Activated CD8-positive, alpha-beta T cell treated with anti-CD3 and anti-CD28 coated beads for 36 hours (primary cell): ENCODE measurements around the gene DEPP1. TPM values are rescaled to one million over a fixed set of nuclear protein-coding genes. Genes with fewer than 3 reads are reported as not detected.

Source experiments
- ATAC-seq: fragments of 200-7000 bp; cut with Tn5 transposase; one replicate; pipeline ENCODE4 v1.10.0; 2021; ENCODE audit warnings: mild to moderate bottlenecking, moderate library complexity
- CTCF ChIA-PET: fragments of 350-600 bp; sonication (Branson Sonifier 250); formaldehyde crosslinking; loops from one replicate; lab custom pipeline; 2021; ENCODE audit warnings: antibody characterized with exemption; lab: Charles Lee
- POLR2A ChIA-PET: fragments of 350-600 bp; sonication (Branson Sonifier 250); formaldehyde crosslinking; loops from one replicate; lab custom pipeline; 2021; ENCODE audit warnings: antibody characterized with exemption; lab: Charles Lee
- DNase-seq: peaks from one replicate; pipeline ENCODE4 v3.0.0-alpha.2; 2020
- H3K27ac Mint-ChIP-seq: one replicate; pipeline ENCODE4 v1.8.0; 2021; ENCODE audit warnings: mild to moderate bottlenecking, mixed read lengths
- H3K27me3 Mint-ChIP-seq: one replicate; pipeline ENCODE4 v1.8.0; 2021; ENCODE audit warnings: mixed read lengths
- H3K36me3 Mint-ChIP-seq: one replicate; pipeline ENCODE4 v1.8.0; 2021; ENCODE audit warnings: low read depth, mixed read lengths
- H3K4me1 Mint-ChIP-seq: one replicate; pipeline ENCODE4 v1.8.0; 2021; ENCODE audit warnings: low read depth, mixed read lengths
- H3K4me3 Mint-ChIP-seq: one replicate; pipeline ENCODE4 v1.8.0; 2021; ENCODE audit warnings: mild to moderate bottlenecking, moderate library complexity, mixed read lengths
- H3K9me3 Mint-ChIP-seq: one replicate; pipeline ENCODE4 v1.8.0; 2021; ENCODE audit warnings: mixed read lengths
- intact Hi-C: fragments of 100-400 bp; cut with micrococcal nuclease; formaldehyde crosslinking; loops from one replicate; pipeline ENCODE4 v1.10.0; 2022
- total RNA-seq, 2 experiments: library from RNA; stranded (reverse); gene quantifications; one replicate each; pipeline ENCODE4 v1.2.3, GENCODE V29; 2021
- TF ChIP-seq, protein P1 (sequence below): fragments of 200-600 bp; IDR thresholded peaks from one replicate; pipeline ENCODE4 v1.8.0; 2022; ENCODE audit warnings: antibody characterized with exemption, mild to moderate bottlenecking

Gene DEPP1
- total RNA-seq, 2 experiments from 2014 or later: 0.16 to 0.27 TPM

- H3K27ac Mint-ChIP-seq: no peak overlapping the region
- no peaks in the 10 kb centered on the region for H3K36me3 Mint-ChIP-seq
- no peak for DNase-seq
- ChIA-PET CTCF (interaction anchor here (1.2 to 4.3 kb wide), 3 partner anchors 12 to 30 kb away, joined by 3 to 22 read pairs (median 4); no protein-coding TSS in a partner anchor), POLR2A (interaction anchor here (1.0 kb wide), 1 partner anchor 38 kb away, joined by 4 read pairs; no protein-coding TSS in a partner anchor)
- H3K27me3 Mint-ChIP-seq: no peaks in the 10 kb centered on the region
- TF ChIP-seq, protein P1, sequence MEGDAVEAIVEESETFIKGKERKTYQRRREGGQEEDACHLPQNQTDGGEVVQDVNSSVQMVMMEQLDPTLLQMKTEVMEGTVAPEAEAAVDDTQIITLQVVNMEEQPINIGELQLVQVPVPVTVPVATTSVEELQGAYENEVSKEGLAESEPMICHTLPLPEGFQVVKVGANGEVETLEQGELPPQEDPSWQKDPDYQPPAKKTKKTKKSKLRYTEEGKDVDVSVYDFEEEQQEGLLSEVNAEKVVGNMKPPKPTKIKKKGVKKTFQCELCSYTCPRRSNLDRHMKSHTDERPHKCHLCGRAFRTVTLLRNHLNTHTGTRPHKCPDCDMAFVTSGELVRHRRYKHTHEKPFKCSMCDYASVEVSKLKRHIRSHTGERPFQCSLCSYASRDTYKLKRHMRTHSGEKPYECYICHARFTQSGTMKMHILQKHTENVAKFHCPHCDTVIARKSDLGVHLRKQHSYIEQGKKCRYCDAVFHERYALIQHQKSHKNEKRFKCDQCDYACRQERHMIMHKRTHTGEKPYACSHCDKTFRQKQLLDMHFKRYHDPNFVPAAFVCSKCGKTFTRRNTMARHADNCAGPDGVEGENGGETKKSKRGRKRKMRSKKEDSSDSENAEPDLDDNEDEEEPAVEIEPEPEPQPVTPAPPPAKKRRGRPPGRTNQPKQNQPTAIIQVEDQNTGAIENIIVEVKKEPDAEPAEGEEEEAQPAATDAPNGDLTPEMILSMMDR: no peak
- H3K4me1 Mint-ChIP-seq: peaks cover 25% of the 10 kb centered on the region
- no peak for ATAC-seq
- intact Hi-C loops: no loop called here
- no peak overlapping the region for H3K4me3 Mint-ChIP-seq
- no peaks in the 10 kb centered on the region for H3K9me3 Mint-ChIP-seq
Measured at GRCh38 chr10:44961931-44962750, 16.5 kb downstream of the DEPP1 start.

DNA sequence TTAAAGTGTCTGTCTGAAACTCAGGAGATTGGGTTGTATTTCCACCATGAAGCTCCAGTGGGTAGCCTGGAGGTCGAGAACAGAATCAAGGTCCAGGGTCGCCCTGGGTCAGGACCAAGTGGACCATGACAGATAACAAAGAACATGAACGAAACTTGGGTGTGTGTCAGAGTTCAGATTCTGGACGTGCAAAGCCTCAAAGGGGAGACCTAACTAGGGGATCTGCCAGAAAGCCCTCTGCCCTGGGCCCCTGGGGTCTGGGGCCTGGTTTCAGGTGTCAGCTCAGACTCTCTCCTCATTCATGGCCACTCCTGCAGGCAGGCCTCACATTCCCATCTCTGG lies 17.4 kb downstream of the DEPP1 start:
- H3K27me3 Mint-ChIP-seq: no peaks in the 10 kb centered on the region
- no peaks in the 10 kb centered on the region for H3K9me3 Mint-ChIP-seq
- DNase-seq (no peak), ATAC-seq (no peak)
- intact Hi-C loops: no loop called here
- H3K36me3 Mint-ChIP-seq: peaks cover 7% of the 10 kb centered on the region
- H3K4me1 Mint-ChIP-seq: peaks cover 21% of the 10 kb centered on the region
- CTCF ChIA-PET: interaction anchor here (1.2 to 4.3 kb wide), 2 partner anchors 11 to 29 kb away, joined by 3 to 22 read pairs; no protein-coding TSS in a partner anchor
- POLR2A ChIA-PET: no interaction called here
- H3K4me3 Mint-ChIP-seq: no peak overlapping the region
- H3K27ac Mint-ChIP-seq: no peak overlapping the region
- TF ChIP-seq, protein P1: no peak

DNA sequence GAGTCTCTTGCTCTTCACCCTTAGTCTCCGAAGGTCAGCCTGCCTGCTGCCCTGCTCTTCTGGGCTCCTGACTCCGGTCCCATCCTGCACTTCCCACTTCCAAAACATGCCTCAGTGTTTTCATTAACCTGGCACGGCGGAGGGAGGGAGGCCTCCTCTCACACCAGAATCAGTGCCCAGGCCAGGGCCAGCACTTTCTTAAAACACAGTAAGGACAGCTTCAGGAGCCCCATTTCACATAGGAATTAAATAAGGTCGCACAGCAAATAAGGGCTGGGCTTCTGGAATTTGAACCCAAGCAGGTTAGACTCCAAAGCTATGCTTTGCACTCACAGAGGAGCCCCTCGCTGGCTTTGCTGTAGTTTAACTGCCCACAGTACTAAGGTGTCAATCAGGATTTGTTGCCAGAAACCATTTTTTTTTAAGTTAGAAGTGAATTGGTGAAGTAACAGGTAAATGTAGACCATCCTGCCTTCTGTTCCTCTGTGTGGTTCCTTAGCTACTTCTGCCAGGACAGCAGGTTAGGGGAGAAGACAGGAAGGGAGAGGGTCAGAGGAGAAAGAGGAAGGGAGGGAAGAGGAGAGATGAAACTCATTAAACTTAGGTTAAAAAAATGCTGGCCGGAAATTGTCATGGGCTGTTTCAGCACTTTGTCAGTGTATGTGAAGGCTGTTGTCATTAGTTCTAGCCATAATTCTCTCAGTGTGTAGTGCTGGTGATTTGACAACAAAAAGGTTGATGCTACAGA lies 18.0 kb downstream of the DEPP1 start:
- H3K4me3 Mint-ChIP-seq: peak overlapping the region; percentile 81
- H3K4me1 Mint-ChIP-seq: peaks cover 15% of the 10 kb centered on the region
- no peak overlapping the region for H3K27ac Mint-ChIP-seq
- POLR2A ChIA-PET: no interaction called here
- peaks cover 8% of the 10 kb centered on the region for H3K36me3 Mint-ChIP-seq
- H3K9me3 Mint-ChIP-seq: no peaks in the 10 kb centered on the region
- CTCF ChIA-PET: interaction anchor here (1.2 to 4.3 kb wide), 2 partner anchors 11 to 28 kb away, joined by 3 to 22 read pairs; no protein-coding TSS in a partner anchor
- no peaks in the 10 kb centered on the region for H3K27me3 Mint-ChIP-seq
- TF ChIP-seq, protein P1: no peak
- intact Hi-C loops: no loop called here
- DNase-seq: no peak
- no peak for ATAC-seq

DNA sequence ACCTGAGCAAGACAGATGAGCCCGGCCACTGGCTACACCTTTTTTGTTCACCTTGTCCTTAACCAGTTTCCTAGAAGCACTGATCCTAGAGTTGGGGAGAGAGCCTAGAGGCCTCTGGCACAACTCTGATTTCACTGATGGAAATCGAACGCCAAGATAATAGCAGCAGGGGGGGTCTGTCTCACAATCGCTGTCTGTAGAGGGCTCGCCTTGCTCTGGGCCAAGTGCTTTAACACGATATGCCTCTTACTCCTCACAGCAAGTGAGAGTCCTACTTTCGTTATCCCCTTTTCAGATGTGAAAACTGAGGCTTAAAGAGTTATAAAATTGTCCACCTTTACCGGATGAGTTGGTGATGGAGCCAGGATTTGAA lies 18.5 kb downstream of the DEPP1 start:
- TF ChIP-seq, protein P1: no peak
- Mint-ChIP-seq H3K36me3 (peaks cover 8% of the 10 kb centered on the region), H3K27me3 (no peaks in the 10 kb centered on the region), H3K4me1 (peaks cover 12% of the 10 kb centered on the region), H3K4me3 (peak overlapping the region; percentile 81), H3K9me3 (no peaks in the 10 kb centered on the region), H3K27ac (no peak overlapping the region)
- no peak for ATAC-seq
- ChIA-PET POLR2A (no interaction called here), CTCF (no interaction called here)
- intact Hi-C loops: no loop called here
- no peak for DNase-seq
